GM18873 (cell line): Measurements from ENCODE around the gene WT1.

Experiments used
- ATAC-seq: cut with Tn5 transposase; IDR thresholded peaks from one replicate; pipeline ENCODE4 v1.9.1; 2021; ENCODE audit warnings: mild to moderate bottlenecking, moderate library complexity, moderate number of reproducible peaks; ENCODE audit not compliant: unreplicated experiment, low FRiP score

The WT1 gene

DNA sequence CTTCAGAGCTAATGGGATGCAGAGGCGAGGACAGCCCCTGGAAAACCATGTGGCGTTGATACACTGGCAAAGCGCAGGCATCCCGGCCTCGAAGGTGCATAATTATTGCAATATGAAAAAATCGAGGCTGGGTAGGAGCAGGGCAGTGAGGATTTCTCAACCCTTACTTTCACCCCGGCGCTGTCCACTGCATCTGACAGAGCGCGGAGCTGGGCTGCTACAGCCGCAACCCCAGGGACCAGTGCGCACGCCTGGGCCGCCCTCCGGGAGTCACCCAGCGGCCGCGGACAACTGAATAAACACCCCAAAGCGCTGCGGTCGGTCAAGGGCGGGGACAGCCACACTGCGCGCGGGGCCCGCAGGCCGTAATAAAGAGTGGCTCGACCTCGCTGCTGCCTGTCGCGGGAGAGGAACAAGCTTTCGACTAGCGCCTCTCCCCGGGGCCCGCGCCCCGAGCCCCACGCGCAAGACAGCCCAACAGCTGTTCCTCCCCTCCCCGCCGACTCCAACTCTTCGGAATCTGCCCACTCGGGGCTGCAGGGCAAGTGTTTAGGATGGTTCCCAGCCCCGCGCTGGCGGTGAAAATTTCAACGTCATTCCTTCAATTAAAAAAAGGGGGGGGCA lies 3.6 kb upstream of the WT1 start:
- no peak for ATAC-seq

- no peak for ATAC-seq
These were observed 3.1 kb upstream of the WT1 start for GRCh38 chr11:32438346-32438865.

DNA sequence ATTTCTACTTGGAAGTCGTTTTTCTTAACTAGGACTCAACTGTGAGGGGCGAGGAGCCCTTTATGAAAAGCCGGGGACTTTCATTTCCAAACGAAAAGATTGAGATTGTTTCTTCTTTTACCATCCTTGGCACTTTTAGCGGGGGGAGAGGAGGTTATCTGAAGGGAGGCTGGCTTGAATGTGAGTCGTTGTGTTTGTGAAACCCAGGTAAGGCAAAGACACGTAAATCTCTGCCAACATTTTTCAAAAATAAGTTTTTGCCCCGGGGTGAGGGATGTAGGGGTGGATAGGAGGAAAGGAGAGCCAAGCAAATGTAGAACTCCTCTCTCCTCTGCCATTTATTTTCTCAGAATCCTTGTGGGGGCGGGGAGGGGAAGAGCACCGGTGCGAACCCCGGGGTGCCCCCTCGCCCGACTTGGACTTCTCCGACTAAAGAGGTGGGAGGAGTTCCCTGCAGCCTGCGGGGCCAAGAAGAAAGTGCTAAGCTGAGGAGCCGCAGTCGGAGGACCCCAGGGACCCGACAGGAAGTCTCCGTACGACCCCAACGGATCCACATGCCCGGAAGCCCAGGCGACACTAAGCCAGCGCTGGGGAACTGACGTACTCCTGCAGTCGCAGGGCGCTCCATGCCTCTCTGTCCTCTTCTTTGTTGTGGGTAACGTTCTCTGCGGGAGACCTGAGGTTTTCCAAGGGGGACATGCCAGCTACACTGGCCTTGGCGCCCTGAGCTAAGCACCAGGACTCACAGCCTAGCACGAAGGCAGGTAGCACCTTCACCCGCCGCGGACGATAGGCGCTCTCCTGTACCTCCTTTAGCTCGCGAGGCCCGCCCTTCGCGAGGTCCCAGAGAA lies 2.4 kb upstream of the WT1 start:
- ATAC-seq = no peak

- ATAC-seq = no peak
These were observed 1.6 kb upstream of the WT1 start for GRCh38 chr11:32436751-32437494.

- no peak for ATAC-seq
These were observed 807 bp upstream of the WT1 start for GRCh38 chr11:32435942-32436750.

- no peak for ATAC-seq
These were observed 223 bp downstream of the WT1 start for GRCh38 chr11:32435152-32435480.

- ATAC-seq = no peak
These were observed 785 bp downstream of the WT1 start for GRCh38 chr11:32434356-32435151.

DNA sequence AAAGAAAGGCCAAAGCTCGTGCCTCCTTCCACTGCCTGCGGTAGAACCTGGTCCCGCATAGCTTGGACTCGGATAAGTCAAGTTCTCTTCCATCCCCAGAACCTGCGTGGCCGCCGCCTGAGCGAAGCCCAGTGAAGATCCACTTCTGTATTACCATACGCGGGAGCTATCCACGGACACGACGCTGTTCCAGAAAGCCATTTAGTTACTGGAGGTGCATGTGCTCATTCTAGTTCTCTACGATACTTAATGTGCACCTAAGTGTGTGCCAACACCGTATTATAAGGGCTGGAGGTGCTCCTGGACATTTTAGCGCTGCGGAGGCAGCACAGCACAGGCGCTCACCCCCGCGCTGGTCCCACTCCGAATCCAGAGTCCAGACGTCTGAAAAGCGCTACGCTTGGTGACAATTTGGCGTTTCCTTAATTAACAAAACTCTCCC lies 1.4 kb downstream of the WT1 start:
- no peak for ATAC-seq

- no peak for ATAC-seq
These were observed 2.0 kb downstream of the WT1 start for GRCh38 chr11:32433101-32433913.

DNA sequence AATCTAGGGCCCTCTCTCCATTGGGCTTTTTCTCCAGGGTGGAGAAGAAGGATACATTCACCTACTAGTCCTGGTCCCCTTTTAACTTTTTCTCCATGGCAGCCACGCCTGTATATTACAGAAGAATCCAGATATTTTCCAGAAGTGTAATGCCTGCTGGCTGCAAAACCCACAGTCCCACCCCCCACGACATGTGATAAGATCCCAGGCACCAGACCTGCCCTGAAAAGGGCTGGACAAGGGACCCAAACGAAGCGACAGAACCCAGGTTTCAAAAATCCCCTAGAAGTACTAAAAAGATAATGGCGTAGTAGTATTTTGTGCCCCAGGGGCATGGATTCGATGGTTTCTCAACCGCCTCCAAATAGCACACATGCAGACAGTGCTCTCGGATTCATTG lies 2.8 kb downstream of the WT1 start:
- ATAC-seq = no peak

- no peak for ATAC-seq
These were observed 4.6 kb downstream of the WT1 start for GRCh38 chr11:32430568-32431381.

DNA sequence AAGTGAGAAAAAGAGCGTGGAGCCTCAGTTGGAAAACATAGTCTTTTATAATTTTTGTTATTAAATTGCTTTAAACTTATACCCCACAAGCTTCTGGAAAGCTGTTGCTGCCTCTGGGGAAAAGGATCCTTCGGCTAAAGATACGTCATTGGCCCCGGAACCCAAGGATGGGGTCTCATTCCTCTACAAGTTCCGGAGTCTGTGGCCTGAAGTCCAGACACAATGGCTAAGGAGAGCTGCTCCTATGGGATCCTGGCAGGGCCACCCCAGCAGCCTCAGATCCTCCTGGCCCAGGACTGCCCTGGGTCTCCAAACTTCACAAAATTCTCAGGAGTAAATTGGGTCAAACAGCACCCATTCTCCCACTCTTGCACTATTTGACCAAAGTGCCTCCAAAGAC lies 5.9 kb downstream of the WT1 start:
- ATAC-seq = no peak

- no peak for ATAC-seq
These were observed 6.6 kb downstream of the WT1 start for GRCh38 chr11:32428665-32429303.

GRCh38 chr11:32427935-32428664 lies 7.2 kb downstream of the WT1 start:
- no peak for ATAC-seq

GRCh38 chr11:32427616-32427934 lies 7.8 kb downstream of the WT1 start:
- no peak for ATAC-seq

DNA sequence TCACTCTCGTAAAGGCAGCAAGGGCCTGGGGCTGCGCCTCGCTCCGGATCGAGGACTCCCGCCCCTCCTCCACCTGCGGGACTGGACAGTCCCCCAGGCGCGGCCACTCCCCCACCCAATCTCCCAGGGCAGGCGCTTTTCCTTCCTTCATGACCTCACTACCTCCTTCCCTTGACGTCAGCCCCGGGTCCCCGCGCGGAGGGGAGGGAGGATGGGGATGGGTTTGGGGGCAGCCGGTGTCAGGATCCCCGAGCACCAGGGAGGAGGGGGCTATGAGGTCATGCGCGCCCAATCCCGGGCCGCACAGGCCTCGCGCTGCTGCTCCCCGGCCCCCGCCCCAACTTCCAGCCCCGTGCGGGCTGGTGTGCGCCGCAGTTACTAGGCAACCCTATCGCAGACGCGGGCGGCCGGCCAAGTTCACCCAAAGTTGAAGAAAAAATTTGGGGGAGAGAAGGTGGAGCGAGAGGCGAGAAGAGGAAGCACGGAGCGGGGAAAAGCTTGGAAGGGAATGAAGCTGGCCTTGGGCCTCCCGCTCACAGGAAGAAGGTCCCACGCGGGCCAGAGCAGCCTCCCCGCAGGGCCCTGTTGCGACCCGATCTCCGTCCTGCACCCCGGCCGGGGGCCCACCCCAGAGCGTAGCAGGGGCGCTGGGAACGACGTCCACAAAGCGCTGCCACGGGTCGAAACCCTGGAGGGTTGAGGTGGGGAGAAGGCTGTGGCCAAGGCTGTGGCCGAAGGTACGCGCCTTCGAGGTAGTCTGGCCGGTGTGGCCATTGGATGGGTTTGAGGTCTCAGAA lies 8.3 kb downstream of the WT1 start:
- no peak for ATAC-seq
